Sigmoid colon (tissue), 3 donors: ENCODE data around the gene LARGE1.

ENCODE experiments used
- POLR2A ChIP-seq, 2 donors: fragments of 450-650 bp; IDR thresholded peaks; one replicate each; pipeline ENCODE4 v1.6.1; 2016; ENCODE audit warnings: antibody characterized with exemption in 2 of 2, mild to moderate bottlenecking in 2 of 2, moderate library complexity in 2 of 2
- TF ChIP-seq, protein P1 (sequence below), 4 experiments: fragments of 450-650 bp in 3 of 4; fragments of 200-600 bp in 1 of 4; IDR thresholded peaks; one replicate each; pipeline ENCODE4 v1.5.1; 2016 to 2019; ENCODE audit warnings: antibody characterized with exemption in 4 of 4, mild to moderate bottlenecking in 3 of 4, moderate library complexity in 2 of 4

DNA sequence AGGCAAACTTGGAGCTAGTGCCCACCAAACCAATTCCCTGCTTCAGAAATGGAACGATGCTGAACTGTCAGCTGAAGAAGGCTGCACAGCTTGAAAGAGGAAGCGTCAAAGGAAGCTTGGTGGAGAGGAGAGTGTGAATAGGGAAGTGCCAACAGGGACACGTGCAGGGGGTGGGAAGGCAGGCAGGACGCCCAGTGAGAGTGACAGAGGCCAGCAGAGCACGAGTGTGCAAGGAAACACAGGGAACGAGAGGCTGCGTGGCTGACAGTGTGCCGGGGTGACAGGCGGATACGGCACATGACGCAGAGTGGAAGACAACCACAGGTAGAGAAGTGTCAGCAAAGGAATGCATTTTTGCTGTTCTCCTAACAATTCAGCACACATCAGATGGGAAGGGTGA is 196.4 kb downstream of the LARGE1 start:
- TF ChIP-seq, protein P1, sequence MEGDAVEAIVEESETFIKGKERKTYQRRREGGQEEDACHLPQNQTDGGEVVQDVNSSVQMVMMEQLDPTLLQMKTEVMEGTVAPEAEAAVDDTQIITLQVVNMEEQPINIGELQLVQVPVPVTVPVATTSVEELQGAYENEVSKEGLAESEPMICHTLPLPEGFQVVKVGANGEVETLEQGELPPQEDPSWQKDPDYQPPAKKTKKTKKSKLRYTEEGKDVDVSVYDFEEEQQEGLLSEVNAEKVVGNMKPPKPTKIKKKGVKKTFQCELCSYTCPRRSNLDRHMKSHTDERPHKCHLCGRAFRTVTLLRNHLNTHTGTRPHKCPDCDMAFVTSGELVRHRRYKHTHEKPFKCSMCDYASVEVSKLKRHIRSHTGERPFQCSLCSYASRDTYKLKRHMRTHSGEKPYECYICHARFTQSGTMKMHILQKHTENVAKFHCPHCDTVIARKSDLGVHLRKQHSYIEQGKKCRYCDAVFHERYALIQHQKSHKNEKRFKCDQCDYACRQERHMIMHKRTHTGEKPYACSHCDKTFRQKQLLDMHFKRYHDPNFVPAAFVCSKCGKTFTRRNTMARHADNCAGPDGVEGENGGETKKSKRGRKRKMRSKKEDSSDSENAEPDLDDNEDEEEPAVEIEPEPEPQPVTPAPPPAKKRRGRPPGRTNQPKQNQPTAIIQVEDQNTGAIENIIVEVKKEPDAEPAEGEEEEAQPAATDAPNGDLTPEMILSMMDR (IDR thresholded peaks at IDR 0.05) = no peak
- no peak for TF ChIP-seq POLR2A (IDR thresholded peaks at IDR 0.05)
